22Rv1 (cell line): ENCODE data around the gene SLC35F4.

Source experiments
- H3K27ac ChIP-seq: fragments of 450-650 bp; 2 replicates; pipeline ENCODE4 v1.5.1; 2017
- ZFX ChIP-seq: fragments of 450-650 bp; IDR thresholded peaks from 2 replicates; pipeline ENCODE4 v1.6.1; 2017; ENCODE audit warnings: antibody characterized with exemption, borderline replicate concordance
- TF ChIP-seq, protein P1 (sequence below): fragments of 450-650 bp; IDR thresholded peaks from 2 replicates; pipeline ENCODE4 v1.5.1; 2017; ENCODE audit warnings: mild to moderate bottlenecking

SLC35F4 gene

GRCh38 chr14:57549016-57549564 lies 316.8 kb downstream of the SLC35F4 start:
- TF ChIP-seq ZFX: no peak
- TF ChIP-seq, protein P1, sequence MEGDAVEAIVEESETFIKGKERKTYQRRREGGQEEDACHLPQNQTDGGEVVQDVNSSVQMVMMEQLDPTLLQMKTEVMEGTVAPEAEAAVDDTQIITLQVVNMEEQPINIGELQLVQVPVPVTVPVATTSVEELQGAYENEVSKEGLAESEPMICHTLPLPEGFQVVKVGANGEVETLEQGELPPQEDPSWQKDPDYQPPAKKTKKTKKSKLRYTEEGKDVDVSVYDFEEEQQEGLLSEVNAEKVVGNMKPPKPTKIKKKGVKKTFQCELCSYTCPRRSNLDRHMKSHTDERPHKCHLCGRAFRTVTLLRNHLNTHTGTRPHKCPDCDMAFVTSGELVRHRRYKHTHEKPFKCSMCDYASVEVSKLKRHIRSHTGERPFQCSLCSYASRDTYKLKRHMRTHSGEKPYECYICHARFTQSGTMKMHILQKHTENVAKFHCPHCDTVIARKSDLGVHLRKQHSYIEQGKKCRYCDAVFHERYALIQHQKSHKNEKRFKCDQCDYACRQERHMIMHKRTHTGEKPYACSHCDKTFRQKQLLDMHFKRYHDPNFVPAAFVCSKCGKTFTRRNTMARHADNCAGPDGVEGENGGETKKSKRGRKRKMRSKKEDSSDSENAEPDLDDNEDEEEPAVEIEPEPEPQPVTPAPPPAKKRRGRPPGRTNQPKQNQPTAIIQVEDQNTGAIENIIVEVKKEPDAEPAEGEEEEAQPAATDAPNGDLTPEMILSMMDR: no peak

DNA sequence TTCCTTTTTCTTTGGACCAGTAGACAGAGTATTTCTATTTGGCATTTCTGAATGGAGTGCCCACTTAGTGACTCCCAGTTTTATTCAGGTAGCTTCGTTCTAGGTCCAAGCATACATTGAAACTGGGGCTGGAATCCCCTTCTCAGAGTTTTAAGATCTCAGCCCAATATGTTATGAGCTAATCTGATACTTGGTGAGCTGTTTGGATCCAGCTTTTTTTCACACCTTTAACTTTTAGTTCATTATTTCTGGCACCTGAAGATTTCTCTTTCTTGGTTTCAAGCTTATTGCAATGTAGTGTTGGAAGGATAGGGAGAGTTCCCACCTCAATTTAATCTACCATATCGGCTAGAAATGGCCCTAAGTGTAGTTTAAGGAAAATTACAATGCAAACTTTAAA lies 318.8 kb downstream of the SLC35F4 start:
- H3K27ac ChIP-seq: no peak overlapping the region

More at GRCh38 chr14:57549016-57549564, 316.8 kb downstream of the SLC35F4 start:
- H3K27ac ChIP-seq: no peak overlapping the region

DNA sequence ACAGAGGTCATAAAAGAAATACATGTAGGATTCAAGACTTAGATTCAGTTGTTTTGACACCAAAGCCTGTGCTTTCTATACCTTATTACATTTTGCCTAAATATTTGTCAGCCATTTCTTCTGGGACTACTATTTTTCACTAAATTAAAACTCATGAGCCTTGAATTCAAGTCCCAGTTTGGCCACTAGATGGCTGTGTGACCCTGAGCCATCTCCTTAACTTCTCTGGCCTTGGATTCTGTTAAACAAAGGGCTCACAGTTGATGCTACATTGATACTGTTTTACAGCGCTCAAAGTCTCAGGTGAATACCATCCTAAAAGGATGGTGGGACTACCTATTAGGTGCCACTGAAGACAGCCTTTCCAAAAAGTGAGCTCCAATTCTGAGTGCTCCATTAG lies 332.7 kb downstream of the SLC35F4 start:
- no peak for TF ChIP-seq ZFX
- TF ChIP-seq, protein P1: peak; percentile 72
- H3K27ac ChIP-seq: no peak overlapping the region

More for the DNA sequence above, 318.8 kb downstream of the SLC35F4 start:
- TF ChIP-seq, protein P1: no peak
- no peak for TF ChIP-seq ZFX

GRCh38 chr14:57530571-57530970 lies 335.3 kb downstream of the SLC35F4 start:
- no peak for TF ChIP-seq ZFX
- TF ChIP-seq, protein P1: no peak
- H3K27ac ChIP-seq: no peak overlapping the region

DNA sequence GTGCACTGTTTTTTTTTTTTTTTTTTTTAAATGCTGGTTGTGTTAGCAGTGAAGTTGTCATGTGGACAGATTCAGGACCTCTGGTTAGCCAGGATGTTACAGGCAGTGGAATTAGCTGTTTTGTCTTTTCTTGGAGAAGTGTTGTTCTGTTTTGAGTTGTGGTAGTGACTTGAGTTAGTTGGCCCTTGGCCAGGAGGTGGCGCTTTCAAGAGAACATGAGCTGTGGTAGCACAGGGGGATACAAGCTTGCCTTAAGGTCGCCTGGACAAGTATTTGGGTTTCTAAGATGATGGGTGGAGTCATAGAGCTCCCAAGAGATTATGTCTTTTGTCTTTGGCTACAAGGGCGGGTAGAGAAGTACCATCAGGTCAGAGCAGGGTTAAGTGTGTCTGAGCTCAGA lies 338.9 kb downstream of the SLC35F4 start:
- H3K27ac ChIP-seq: no peak overlapping the region

DNA sequence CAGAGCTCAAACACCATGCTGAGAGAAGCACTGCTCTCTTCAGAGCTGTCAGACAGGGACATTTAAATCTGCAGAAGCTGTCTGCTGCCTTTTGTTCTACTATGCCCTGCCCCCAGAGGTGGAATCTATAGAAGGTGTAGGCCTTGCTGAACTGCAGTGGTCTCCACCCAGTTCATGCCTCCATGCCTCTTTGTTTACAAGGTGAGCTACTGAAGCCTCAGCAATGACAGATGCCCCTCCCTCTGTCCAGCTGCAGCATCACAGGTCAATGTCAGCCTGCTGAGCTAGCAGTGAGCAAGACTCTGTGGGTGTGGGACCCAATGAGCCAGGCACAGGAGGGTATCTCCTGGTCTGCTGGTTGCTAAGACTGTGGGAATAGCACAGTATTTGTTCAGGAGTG lies 346.8 kb downstream of the SLC35F4 start:
- no peak overlapping the region for H3K27ac ChIP-seq
- no peak for TF ChIP-seq ZFX

More for the DNA sequence above, 338.9 kb downstream of the SLC35F4 start:
- TF ChIP-seq, protein P1: peak; percentile 12; the same call in 1 of the 2 replicates
- TF ChIP-seq ZFX: no peak
